ENCODE measurements around the gene ASCL2. TPM values are rescaled to one million over a fixed set of nuclear protein-coding genes. Genes with fewer than 3 reads are reported as not detected.

The ASCL2 gene
- total and polyA plus RNA-seq, 10 of the 15 experiments (the other 5 are each of a cell fraction or from before 2014, with no cell fraction given), result not detected

DNA sequence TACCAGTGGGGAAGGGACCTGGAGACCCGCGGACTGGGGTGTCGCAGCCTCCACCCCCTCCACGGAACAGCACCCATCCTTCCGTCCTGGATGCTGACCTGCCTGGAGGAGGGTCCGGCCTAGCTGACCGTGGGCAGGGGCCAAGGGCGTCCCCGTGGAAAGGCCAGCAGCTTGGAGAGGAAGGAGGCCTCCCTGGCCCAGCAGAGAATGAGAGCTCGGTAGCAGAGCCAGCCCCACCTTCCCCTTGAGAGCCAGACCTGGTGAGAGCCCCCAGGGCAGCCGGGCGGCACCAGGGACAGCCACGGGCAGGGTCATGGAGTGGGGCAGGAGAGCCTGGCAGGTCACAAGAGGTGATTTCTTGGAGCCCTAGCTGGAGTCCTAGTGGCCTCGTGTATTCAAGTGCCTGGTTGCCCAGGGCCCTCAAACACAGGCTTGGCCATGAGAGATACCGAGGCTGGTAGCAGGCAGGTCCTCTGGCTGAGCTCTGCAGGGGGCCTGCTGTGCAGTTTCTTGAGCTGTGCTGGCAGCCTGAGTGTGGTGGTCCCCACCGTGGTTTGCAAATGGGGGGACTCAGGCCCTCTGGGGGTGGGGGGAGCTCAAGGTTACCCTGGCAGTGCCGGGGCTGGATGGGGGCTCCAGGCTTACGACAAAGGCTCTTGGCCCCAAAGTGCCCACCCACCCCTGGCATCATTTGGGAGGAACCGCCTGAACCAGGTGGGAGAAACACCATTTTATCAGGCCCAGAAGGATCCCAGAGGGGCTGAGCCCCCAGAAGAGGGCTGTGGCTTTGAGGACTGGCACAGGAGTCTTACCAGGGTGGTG is 39.1 kb upstream of the ASCL2 start:
- H2AFZ ChIP-seq (ENCODE audit: control insufficient read depth, low read depth, low read length), result no peak overlapping the region
- H3K4me3 ChIP-seq, result no peak overlapping the region
- RAD21 ChIA-PET (ENCODE audit: unreplicated experiment), result interaction anchor here (0.5 to 1.2 kb wide), 2 partner anchors 109 to 110 kb away, joined by 3 read pairs; no protein-coding TSS in a partner anchor
- no peak overlapping the region for H3K9ac ChIP-seq (ENCODE audit: control insufficient read depth, insufficient read depth, low read length)
- H3K36me3 ChIP-seq (ENCODE audit: control insufficient read depth in 2 of 2, insufficient read depth in 2 of 2, low read length in 1 of 2), result no peaks in the 10 kb centered on the region
- no peaks in the 10 kb centered on the region for H3K27me3 ChIP-seq (replicated peaks in 1 of 2; ENCODE audit: control insufficient read depth in 2 of 2, insufficient read depth in 2 of 2, low read length in 1 of 2)
- no peak overlapping the region for H3K27ac ChIP-seq (ENCODE audit: control insufficient read depth, insufficient read depth)
- H3K4me1 ChIP-seq (ENCODE audit: control insufficient read depth, insufficient read depth, low read length), result no peaks in the 10 kb centered on the region
- no TSS peak for BruUV-seq (replicated peaks)
- H3K4me2 ChIP-seq (ENCODE audit: control insufficient read depth, insufficient read depth), result no peak overlapping the region
- POLR2A ChIA-PET, result no interaction called here
- WGBS (ENCODE audit: insufficient coverage, insufficient replicate concordance, low lambda C conversion rate, missing lambda C conversion rate), result 28% methylated on average over 17 of the region's 19 CpGs
- no peak for DNase-seq (ENCODE audit: low read depth, low spot score)
- H3K79me2 ChIP-seq (ENCODE audit: control insufficient read depth, insufficient read depth, low read length), result no peaks in the 10 kb centered on the region
- in situ Hi-C loops (cut with MboI), result loop anchor here (5.0 kb wide), 1 partner anchor 108 kb away; no protein-coding TSS in a partner anchor
- CTCF ChIA-PET, result interaction anchor here (3.2 kb wide), 1 partner anchor 111 kb away, joined by 19 read pairs; no protein-coding TSS in a partner anchor
- SMC1A ChIA-PET (ENCODE audit: uncharacterized antibody, unreplicated experiment), result interaction anchor here (0.7 to 1.0 kb wide), 2 partner anchors 110 to 111 kb away, joined by 3 to 4 read pairs; no protein-coding TSS in a partner anchor
- no peaks in the 10 kb centered on the region for H4K20me1 ChIP-seq (ENCODE audit: control insufficient read depth, insufficient read depth)
- no peak for TF ChIP-seq GATAD2B (conservative IDR thresholded peaks at IDR 0.05; ENCODE audit: low read depth)
- no peak for TF ChIP-seq RFX5 (IDR thresholded peaks at IDR 0.05; ENCODE audit: low read depth, low read length)
- no peak for TF ChIP-seq MEF2B (IDR thresholded peaks at IDR 0.05; ENCODE audit: partially characterized antibody, poor library complexity, severe bottlenecking)
- TF ChIP-seq NR2F1 (conservative IDR thresholded peaks at IDR 0.05), result no peak
- no peak for TF ChIP-seq FOXM1 (IDR thresholded peaks at IDR 0.05; ENCODE audit: low read depth, low read length)
- TF ChIP-seq SMC3 (IDR thresholded peaks at IDR 0.05; ENCODE audit: borderline replicate concordance, low read length), result no peak
- TF ChIP-seq BCL11A (IDR thresholded peaks at IDR 0.05; ENCODE audit: low read depth, low read length), result no peak
- TF ChIP-seq ATF3 (IDR thresholded peaks at IDR 0.05; ENCODE audit: borderline replicate concordance, extremely low read depth, low read depth, low read length), result no peak
- TF ChIP-seq ZBTB33 (IDR thresholded peaks at IDR 0.05), result no peak
- no peak for TF ChIP-seq SMARCA5 (IDR thresholded peaks at IDR 0.05)
- TF ChIP-seq RCOR1 (conservative IDR thresholded peaks at IDR 0.05; ENCODE audit: low read depth, low read length), result no peak
- TF ChIP-seq BACH1 (IDR thresholded peaks at IDR 0.05; ENCODE audit: borderline replicate concordance), result no peak
- TF ChIP-seq JUNB (IDR thresholded peaks at IDR 0.05), result no peak
- TF ChIP-seq MEF2A (IDR thresholded peaks at IDR 0.05; ENCODE audit: insufficient read depth, low read depth, low read length), result no peak
- TF ChIP-seq KAT2A (conservative IDR thresholded peaks at IDR 0.05; ENCODE audit: control insufficient read depth, low read depth, low read length), result no peak
- TF ChIP-seq MXI1 (IDR thresholded peaks at IDR 0.05; ENCODE audit: low read depth, low read length), result no peak
- TF ChIP-seq POLR2AphosphoS2 (IDR thresholded peaks at IDR 0.05; ENCODE audit: low read depth, low read length), result no peak
- no peak for TF ChIP-seq NR2C1 (IDR thresholded peaks at IDR 0.05)
- TF ChIP-seq PML (IDR thresholded peaks at IDR 0.05; ENCODE audit: low read length), result no peak
- no peaks in the 10 kb centered on the region for H3K9me3 ChIP-seq (replicated peaks; ENCODE audit: control insufficient read depth, insufficient read depth, low read length)
- FAIRE-seq, result no peak
- no peak for ATAC-seq
- intact Hi-C loops (cut with micrococcal nuclease; ENCODE audit: unreplicated experiment), result no loop called here
